ENCODE measurements around the gene CCL23.

The CCL23 gene

GRCh38 chr17:35991075-35991474 lies 26.7 kb downstream of the CCL23 start:
- Histone ChIP-seq H3K4me3 (ENCODE audit: low read depth in 1 of 5, low read length in 5 of 5) (no peak overlapping the region), H3K27me3 (ENCODE audit: control insufficient read depth in 5 of 5, insufficient read depth in 4 of 5, low read length in 5 of 5) (no peaks in the 10 kb centered on the region)

GRCh38 chr17:35988164-35988563 lies 29.6 kb downstream of the CCL23 start:
- peaks cover 0 to 56% (median 26%) of the 10 kb centered on the region in 5 donors for H3K4me1 ChIP-seq (ENCODE audit: control insufficient read depth in 5 of 5, insufficient read depth in 5 of 5, low read length in 5 of 5)
- H3K27ac ChIP-seq (ENCODE audit: low read depth, low read length), result peak overlapping the region; percentile 2
- H3K4me3 ChIP-seq (ENCODE audit: low read depth in 1 of 5, low read length in 5 of 5), result no peak overlapping the region
- no peaks in the 10 kb centered on the region for H3K27me3 ChIP-seq (ENCODE audit: control insufficient read depth in 5 of 5, insufficient read depth in 4 of 5, low read length in 5 of 5)
- peaks cover 0 to 3% (median 0%) of the 10 kb centered on the region in 5 donors for H3K9me3 ChIP-seq (ENCODE audit: control insufficient read depth in 5 of 5, low read length in 5 of 5)
- H3K9ac ChIP-seq (ENCODE audit: low read length in 5 of 5), result no peak overlapping the region
- peaks cover 0 to 6% (median 0%) of the 10 kb centered on the region in 5 donors for H3K36me3 ChIP-seq (ENCODE audit: control insufficient read depth in 5 of 5, insufficient read depth in 5 of 5, low read length in 5 of 5)

More at GRCh38 chr17:35991075-35991474, 26.7 kb downstream of the CCL23 start:
- H3K27ac ChIP-seq (ENCODE audit: low read depth, low read length), result no peak overlapping the region
- H3K9me3 ChIP-seq (ENCODE audit: control insufficient read depth in 5 of 5, low read length in 5 of 5), result peaks cover 0 to 8% (median 0%) of the 10 kb centered on the region in 5 donors
- no peaks in the 10 kb centered on the region for H3K36me3 ChIP-seq (ENCODE audit: control insufficient read depth in 5 of 5, insufficient read depth in 5 of 5, low read length in 5 of 5)
- no peak overlapping the region for H3K9ac ChIP-seq (ENCODE audit: low read length in 5 of 5)
- peaks cover 0 to 28% (median 15%) of the 10 kb centered on the region in 5 donors for H3K4me1 ChIP-seq (ENCODE audit: control insufficient read depth in 5 of 5, insufficient read depth in 5 of 5, low read length in 5 of 5)

- Histone ChIP-seq H3K27ac (ENCODE audit: low read depth, low read length) (peak within 1 kb of the TSS; percentile 38), H3K9me3 (ENCODE audit: control insufficient read depth in 5 of 5, low read length in 5 of 5) (peaks cover 0 to 3% (median 0%) of the 10 kb centered on the region in 5 donors), H3K36me3 (ENCODE audit: control insufficient read depth in 5 of 5, insufficient read depth in 5 of 5, low read length in 5 of 5) (peaks cover 0 to 6% (median 0%) of the 10 kb centered on the region in 5 donors), H3K9ac (ENCODE audit: low read length in 5 of 5) (peak within 1 kb of the TSS in 2 of 5 donors; percentile 20 to 60), H3K27me3 (ENCODE audit: control insufficient read depth in 5 of 5, insufficient read depth in 4 of 5, low read length in 5 of 5) (no peaks in the 10 kb centered on the region), H3K4me3 (ENCODE audit: low read depth in 1 of 5, low read length in 5 of 5) (peak within 1 kb of the TSS; percentile 10 to 72 (median 65)), H3K4me1 (ENCODE audit: control insufficient read depth in 5 of 5, insufficient read depth in 5 of 5, low read length in 5 of 5) (peaks cover 0 to 71% (median 26%) of the 10 kb centered on the region in 5 donors)
Measured at GRCh38 chr17:35986643-35987042, 31.1 kb downstream of the CCL23 start, which contains the start of gene CCL14. Gene CCL14 (minus strand): TSS chr17:35986729. CDS start chr17:35986649, 80 bp downstream.

DNA sequence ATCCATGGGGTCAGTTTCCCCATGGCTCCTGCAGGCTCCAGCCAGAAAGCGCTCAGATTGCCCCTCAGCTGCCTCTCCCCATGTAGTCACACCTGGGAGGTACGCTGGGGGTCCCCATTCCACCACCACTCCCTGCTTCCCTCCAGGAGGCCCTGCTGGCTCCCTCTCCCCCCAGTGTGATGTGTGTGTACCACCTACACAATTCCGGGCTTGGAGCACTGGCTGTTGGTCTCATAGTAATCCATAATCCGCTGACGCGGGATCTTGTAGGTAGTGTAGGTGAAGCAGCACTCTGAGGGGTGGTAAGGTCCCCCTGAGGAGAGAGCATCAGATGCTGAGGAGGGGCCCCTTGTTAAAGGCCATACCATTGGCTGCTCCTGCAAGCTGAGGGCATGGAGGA lies 33.6 kb downstream of the CCL23 start:
- no peak overlapping the region for H3K27ac ChIP-seq (ENCODE audit: low read depth, low read length)
- no peaks in the 10 kb centered on the region for H3K27me3 ChIP-seq (ENCODE audit: control insufficient read depth in 5 of 5, insufficient read depth in 4 of 5, low read length in 5 of 5)
- H3K9me3 ChIP-seq (ENCODE audit: control insufficient read depth in 5 of 5, low read length in 5 of 5), result peaks cover 0 to under 1% (median 0%) of the 10 kb centered on the region in 5 donors
- peaks cover 0 to 68% (median 26%) of the 10 kb centered on the region in 5 donors for H3K4me1 ChIP-seq (ENCODE audit: control insufficient read depth in 5 of 5, insufficient read depth in 5 of 5, low read length in 5 of 5)
- peaks cover 0 to 9% (median 0%) of the 10 kb centered on the region in 5 donors for H3K36me3 ChIP-seq (ENCODE audit: control insufficient read depth in 5 of 5, insufficient read depth in 5 of 5, low read length in 5 of 5)
- peak overlapping the region in 4 of 5 donors; percentile 58 to 72 (median 68) for H3K4me3 ChIP-seq (ENCODE audit: low read depth in 1 of 5, low read length in 5 of 5)
- H3K9ac ChIP-seq (ENCODE audit: low read length in 5 of 5), result peak overlapping the region in 1 of 5 donors; percentile 5

DNA sequence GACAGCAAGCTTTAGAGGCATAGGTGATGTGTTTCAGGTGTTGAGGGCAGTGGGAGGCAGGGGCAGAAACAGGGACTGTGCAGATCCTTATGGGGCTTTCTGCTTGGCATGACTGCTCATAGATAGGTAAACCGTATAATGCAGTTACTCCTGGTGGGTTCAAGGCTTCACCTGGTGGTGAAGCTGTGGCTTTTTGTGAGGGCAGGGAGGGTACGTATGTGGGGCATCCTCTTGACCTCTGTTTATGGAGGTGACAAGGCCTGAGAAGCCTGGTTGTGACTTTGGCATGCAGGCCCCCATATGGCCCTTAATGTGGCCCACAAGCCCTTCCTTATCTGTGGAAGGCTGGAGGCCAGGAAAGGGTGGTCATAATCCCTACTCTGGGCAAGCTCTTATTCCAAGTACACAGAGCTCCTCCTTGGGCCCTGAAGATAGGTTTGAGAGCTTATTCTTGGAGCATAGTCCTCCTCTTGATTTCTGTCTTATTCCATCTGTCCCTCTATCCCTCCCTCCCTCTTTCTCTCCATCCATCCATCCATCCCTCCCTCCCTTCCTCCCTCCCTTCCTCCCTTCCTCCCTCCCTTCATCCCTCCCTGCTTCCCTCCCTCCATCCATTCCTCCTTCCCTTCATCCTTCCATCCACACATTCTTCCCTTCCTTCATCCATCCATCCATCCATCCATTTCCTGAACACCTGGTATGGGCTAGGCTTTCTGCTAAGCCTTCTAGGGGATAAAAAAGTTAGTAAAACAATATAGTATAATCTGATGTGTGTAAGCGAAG lies 35.2 kb downstream of the CCL23 start:
- peaks cover 0 to 59% (median 23%) of the 10 kb centered on the region in 5 donors for H3K4me1 ChIP-seq (ENCODE audit: control insufficient read depth in 5 of 5, insufficient read depth in 5 of 5, low read length in 5 of 5)
- H3K4me3 ChIP-seq (ENCODE audit: low read depth in 1 of 5, low read length in 5 of 5), result no peak overlapping the region
- no peak overlapping the region for H3K27ac ChIP-seq (ENCODE audit: low read depth, low read length)
- H3K27me3 ChIP-seq (ENCODE audit: control insufficient read depth in 5 of 5, insufficient read depth in 4 of 5, low read length in 5 of 5), result peaks cover 0 to 5% (median 0%) of the 10 kb centered on the region in 5 donors
- H3K9ac ChIP-seq (ENCODE audit: low read length in 5 of 5), result no peak overlapping the region
- H3K36me3 ChIP-seq (ENCODE audit: control insufficient read depth in 5 of 5, insufficient read depth in 5 of 5, low read length in 5 of 5), result peaks cover 0 to 9% (median 0%) of the 10 kb centered on the region in 5 donors
- H3K9me3 ChIP-seq (ENCODE audit: control insufficient read depth in 5 of 5, low read length in 5 of 5), result no peaks in the 10 kb centered on the region

DNA sequence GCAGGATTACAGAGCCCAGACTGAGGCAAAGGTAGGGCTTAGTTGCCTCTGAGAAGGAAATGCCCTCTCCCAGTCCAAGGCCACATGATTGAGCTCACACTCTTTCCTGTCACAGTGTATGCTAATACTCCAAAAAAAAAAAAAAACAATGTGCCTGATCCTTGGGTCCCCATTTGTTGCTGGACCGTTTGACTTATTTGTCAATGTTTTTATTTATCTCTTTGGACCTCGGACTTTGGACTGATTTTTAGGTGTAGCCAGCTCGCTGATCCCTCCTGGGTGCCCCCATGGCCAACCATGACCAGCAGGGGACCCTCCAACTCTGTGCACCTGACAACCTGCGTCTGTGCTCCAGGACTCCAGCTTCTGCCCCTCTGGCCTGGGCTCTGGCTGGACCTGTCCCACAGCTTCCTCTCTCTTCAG lies 35.9 kb downstream of the CCL23 start:
- H3K4me3 ChIP-seq (ENCODE audit: low read depth in 1 of 5, low read length in 5 of 5), result no peak overlapping the region
- H3K27me3 ChIP-seq (ENCODE audit: control insufficient read depth in 5 of 5, insufficient read depth in 4 of 5, low read length in 5 of 5), result peaks cover 0 to 5% (median 0%) of the 10 kb centered on the region in 5 donors
- no peak overlapping the region for H3K27ac ChIP-seq (ENCODE audit: low read depth, low read length)
- H3K4me1 ChIP-seq (ENCODE audit: control insufficient read depth in 5 of 5, insufficient read depth in 5 of 5, low read length in 5 of 5), result peaks cover 0 to 52% (median 17%) of the 10 kb centered on the region in 5 donors
- peaks cover 0 to 9% (median 0%) of the 10 kb centered on the region in 5 donors for H3K36me3 ChIP-seq (ENCODE audit: control insufficient read depth in 5 of 5, insufficient read depth in 5 of 5, low read length in 5 of 5)
- no peak overlapping the region for H3K9ac ChIP-seq (ENCODE audit: low read length in 5 of 5)
- H3K9me3 ChIP-seq (ENCODE audit: control insufficient read depth in 5 of 5, low read length in 5 of 5), result no peaks in the 10 kb centered on the region

GRCh38 chr17:35981246-35981645 lies 36.5 kb downstream of the CCL23 start, which contains the start of gene CCL16:
Gene CCL16 (minus strand): TSS chr17:35981497. CDS start chr17:35981420, 77 bp downstream.
- Histone ChIP-seq H3K36me3 (ENCODE audit: control insufficient read depth in 5 of 5, insufficient read depth in 5 of 5, low read length in 5 of 5) (peaks cover 0 to 9% (median 0%) of the 10 kb centered on the region in 5 donors), H3K4me1 (ENCODE audit: control insufficient read depth in 5 of 5, insufficient read depth in 5 of 5, low read length in 5 of 5) (peaks cover 0 to 47% (median 14%) of the 10 kb centered on the region in 5 donors), H3K27ac (ENCODE audit: low read depth, low read length) (no peak within 1 kb of the TSS), H3K9me3 (ENCODE audit: control insufficient read depth in 5 of 5, low read length in 5 of 5) (no peaks in the 10 kb centered on the region), H3K27me3 (ENCODE audit: control insufficient read depth in 5 of 5, insufficient read depth in 4 of 5, low read length in 5 of 5) (peaks cover 0 to 5% (median 0%) of the 10 kb centered on the region in 5 donors), H3K9ac (ENCODE audit: low read length in 5 of 5) (no peak within 1 kb of the TSS), H3K4me3 (ENCODE audit: low read depth in 1 of 5, low read length in 5 of 5) (no peak within 1 kb of the TSS)

GRCh38 chr17:35978346-35978745 lies 39.4 kb downstream of the CCL23 start:
- Histone ChIP-seq H3K9ac (ENCODE audit: low read length in 5 of 5) (no peak overlapping the region), H3K36me3 (ENCODE audit: control insufficient read depth in 5 of 5, insufficient read depth in 5 of 5, low read length in 5 of 5) (peaks cover 0 to 6% (median 0%) of the 10 kb centered on the region in 5 donors), H3K4me3 (ENCODE audit: low read depth in 1 of 5, low read length in 5 of 5) (no peak overlapping the region), H3K9me3 (ENCODE audit: control insufficient read depth in 5 of 5, low read length in 5 of 5) (no peaks in the 10 kb centered on the region), H3K4me1 (ENCODE audit: control insufficient read depth in 5 of 5, insufficient read depth in 5 of 5, low read length in 5 of 5) (peaks cover 0 to 34% (median 10%) of the 10 kb centered on the region in 5 donors), H3K27me3 (ENCODE audit: control insufficient read depth in 5 of 5, insufficient read depth in 4 of 5, low read length in 5 of 5) (peaks cover 0 to 5% (median 0%) of the 10 kb centered on the region in 5 donors), H3K27ac (ENCODE audit: low read depth, low read length) (no peak overlapping the region)

GRCh38 chr17:35977509-35977908 lies 40.3 kb downstream of the CCL23 start:
- H3K4me1 ChIP-seq (ENCODE audit: control insufficient read depth in 5 of 5, insufficient read depth in 5 of 5, low read length in 5 of 5), result peaks cover 0 to 33% (median 10%) of the 10 kb centered on the region in 5 donors
- H3K27ac ChIP-seq (ENCODE audit: low read depth, low read length), result no peak overlapping the region
- H3K9me3 ChIP-seq (ENCODE audit: control insufficient read depth in 5 of 5, low read length in 5 of 5), result no peaks in the 10 kb centered on the region
- H3K36me3 ChIP-seq (ENCODE audit: control insufficient read depth in 5 of 5, insufficient read depth in 5 of 5, low read length in 5 of 5), result peaks cover 0 to 6% (median 0%) of the 10 kb centered on the region in 5 donors
- no peak overlapping the region for H3K9ac ChIP-seq (ENCODE audit: low read length in 5 of 5)
- no peak overlapping the region for H3K4me3 ChIP-seq (ENCODE audit: low read depth in 1 of 5, low read length in 5 of 5)
- peaks cover 0 to 5% (median 0%) of the 10 kb centered on the region in 5 donors for H3K27me3 ChIP-seq (ENCODE audit: control insufficient read depth in 5 of 5, insufficient read depth in 4 of 5, low read length in 5 of 5)
